OCI-LY3 (cell line): ENCODE measurements around the gene BTRC.

Experiments used
- H2AFZ ChIP-seq: fragments of 200-600, 300-600 bp; shearing (Covaris generic); 2 replicates; pipeline ENCODE4 v1.6.0; 2014; ENCODE audit warnings: antibody characterized with exemption, low read depth, low read length
- H3K27ac ChIP-seq: fragments of 200-600, 300-600 bp; sonication (generic); 2 replicates; pipeline ENCODE4 v1.5.1; 2014; ENCODE audit warnings: mild to moderate bottlenecking, low read length, moderate library complexity, mixed read lengths
- H3K27me3 ChIP-seq: fragments of 200-600, 300-600 bp; sonication (generic); 2 replicates; pipeline ENCODE4 v1.6.1; 2014; ENCODE audit warnings: low read depth, low read length, mixed read lengths
- H3K36me3 ChIP-seq: fragments of 200-600, 300-600 bp; sonication (generic); replicated peaks from 2 replicates; pipeline ENCODE3; 2014; ENCODE audit warnings: low read depth, low read length, mixed read lengths
- H3K4me1 ChIP-seq: fragments of 300-600, 200-600 bp; sonication (generic); 2 replicates; pipeline ENCODE4 v1.6.1; 2014; ENCODE audit warnings: low read length, mixed read lengths
- H3K4me2 ChIP-seq: fragments of 200-600, 300-600 bp; sonication (generic); 2 replicates; pipeline ENCODE4 v1.6.1; 2014; ENCODE audit warnings: low read length, mixed read lengths
- H3K4me3 ChIP-seq: fragments of 300-600, 200-600 bp; sonication (generic); 2 replicates; pipeline ENCODE4 v1.5.1; 2014; ENCODE audit warnings: antibody characterized with exemption, mild to moderate bottlenecking, low read length, moderate library complexity
- H3K79me2 ChIP-seq: fragments of 300-600, 200-600 bp; shearing (Covaris generic); 2 replicates; pipeline ENCODE4 v1.6.1; 2014; ENCODE audit warnings: mild to moderate bottlenecking, low read length, mixed read lengths
- H3K9ac ChIP-seq: fragments of 300-600, 200-600 bp; shearing (Covaris generic); 2 replicates; pipeline ENCODE4 v1.6.0; 2014; ENCODE audit warnings: mild to moderate bottlenecking, low read length, moderate library complexity
- H3K9me3 ChIP-seq: fragments of 200-600, 300-600 bp; shearing (Covaris generic); 2 replicates; pipeline ENCODE4 v1.6.1; 2014; ENCODE audit warnings: low read length, mixed read lengths; ENCODE audit not compliant: insufficient read depth
- H4K20me1 ChIP-seq: fragments of 200-600, 300-600 bp; sonication (generic); 2 replicates; pipeline ENCODE4 v1.6.1; 2016; ENCODE audit warnings: low read length, mixed read lengths; ENCODE audit not compliant: insufficient read depth
- EZH2phosphoT487 ChIP-seq: fragments of 200-600 bp; shearing (Covaris generic); IDR thresholded peaks from 2 replicates; pipeline ENCODE4 v1.6.1; 2018; ENCODE audit warnings: antibody characterized with exemption, mixed run types, low read depth
- TF ChIP-seq, protein P1 (sequence below): fragments of 200-600, 300-600 bp; sonication (generic); IDR thresholded peaks from 2 replicates; pipeline ENCODE4 v1.5.1; 2014; ENCODE audit warnings: antibody characterized with exemption, low read length, low read depth

BTRC gene

DNA sequence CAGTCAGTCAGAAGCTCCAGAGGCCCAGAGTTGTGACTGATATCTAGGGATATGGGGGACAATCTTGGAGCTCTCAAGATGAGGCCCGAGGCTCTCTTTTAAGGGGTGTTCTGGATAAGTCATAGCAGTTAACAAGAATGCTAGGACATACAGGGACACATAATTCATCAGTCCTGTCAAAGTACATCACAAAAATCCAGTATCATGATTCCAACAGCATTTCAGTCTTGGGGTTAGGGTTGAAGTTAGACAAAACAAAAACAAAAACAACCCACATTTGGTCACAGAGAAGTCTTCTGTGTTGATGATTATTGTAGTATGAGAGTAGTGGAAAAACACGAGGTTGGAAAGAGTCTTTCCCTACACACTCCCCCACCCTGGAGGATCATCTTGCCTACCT, 39.4 kb downstream of the BTRC start:
- Histone ChIP-seq H3K79me2 (no peaks in the 10 kb centered on the region), H3K27ac (no peak overlapping the region), H3K4me2 (no peak overlapping the region), H3K4me3 (no peak overlapping the region), H3K9ac (no peak overlapping the region), H3K9me3 (no peaks in the 10 kb centered on the region), H4K20me1 (no peaks in the 10 kb centered on the region), H3K27me3 (no peaks in the 10 kb centered on the region), H2AFZ (no peak overlapping the region), H3K36me3 (no peaks in the 10 kb centered on the region), H3K4me1 (no peaks in the 10 kb centered on the region)
- TF ChIP-seq, protein P1, sequence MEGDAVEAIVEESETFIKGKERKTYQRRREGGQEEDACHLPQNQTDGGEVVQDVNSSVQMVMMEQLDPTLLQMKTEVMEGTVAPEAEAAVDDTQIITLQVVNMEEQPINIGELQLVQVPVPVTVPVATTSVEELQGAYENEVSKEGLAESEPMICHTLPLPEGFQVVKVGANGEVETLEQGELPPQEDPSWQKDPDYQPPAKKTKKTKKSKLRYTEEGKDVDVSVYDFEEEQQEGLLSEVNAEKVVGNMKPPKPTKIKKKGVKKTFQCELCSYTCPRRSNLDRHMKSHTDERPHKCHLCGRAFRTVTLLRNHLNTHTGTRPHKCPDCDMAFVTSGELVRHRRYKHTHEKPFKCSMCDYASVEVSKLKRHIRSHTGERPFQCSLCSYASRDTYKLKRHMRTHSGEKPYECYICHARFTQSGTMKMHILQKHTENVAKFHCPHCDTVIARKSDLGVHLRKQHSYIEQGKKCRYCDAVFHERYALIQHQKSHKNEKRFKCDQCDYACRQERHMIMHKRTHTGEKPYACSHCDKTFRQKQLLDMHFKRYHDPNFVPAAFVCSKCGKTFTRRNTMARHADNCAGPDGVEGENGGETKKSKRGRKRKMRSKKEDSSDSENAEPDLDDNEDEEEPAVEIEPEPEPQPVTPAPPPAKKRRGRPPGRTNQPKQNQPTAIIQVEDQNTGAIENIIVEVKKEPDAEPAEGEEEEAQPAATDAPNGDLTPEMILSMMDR: no peak
- no peak for TF ChIP-seq EZH2phosphoT487

DNA sequence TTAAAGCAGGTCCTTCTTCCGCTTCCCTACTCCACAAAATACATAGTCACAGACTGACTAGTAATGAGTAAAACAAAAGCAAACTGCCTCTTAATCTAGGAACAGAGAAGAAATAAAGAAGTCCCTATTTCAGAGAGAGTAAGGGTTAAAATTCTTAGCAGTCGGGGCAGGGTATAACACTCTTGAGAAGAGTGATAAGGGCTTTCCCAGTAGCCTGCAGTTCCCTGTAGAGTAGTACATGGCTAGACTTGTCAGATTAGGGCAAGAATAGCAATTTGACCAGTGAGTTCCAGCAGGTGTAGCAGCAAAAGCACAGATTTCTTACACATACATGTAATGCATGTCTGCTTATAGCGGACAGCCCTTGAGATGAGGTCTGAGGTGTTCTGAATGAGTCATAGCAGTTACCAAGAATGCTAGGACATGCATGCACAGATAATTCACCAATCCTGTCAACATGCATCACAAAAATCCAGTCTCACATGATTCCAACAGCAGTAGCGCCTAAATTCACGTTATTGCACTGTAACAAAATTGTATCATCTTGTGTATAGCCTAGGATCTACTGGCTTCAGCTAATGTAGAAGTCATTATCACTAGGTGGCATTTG, 40.7 kb downstream of the BTRC start:
- TF ChIP-seq EZH2phosphoT487: no peak
- TF ChIP-seq, protein P1: no peak
- H2AFZ ChIP-seq: no peak overlapping the region
- H3K27ac ChIP-seq: no peak overlapping the region
- H3K79me2 ChIP-seq: no peaks in the 10 kb centered on the region
- no peak overlapping the region for H3K9ac ChIP-seq
- no peaks in the 10 kb centered on the region for H3K36me3 ChIP-seq
- H3K27me3 ChIP-seq: no peaks in the 10 kb centered on the region
- H3K4me1 ChIP-seq: no peaks in the 10 kb centered on the region
- no peaks in the 10 kb centered on the region for H4K20me1 ChIP-seq
- H3K9me3 ChIP-seq: no peaks in the 10 kb centered on the region
- H3K4me2 ChIP-seq: no peak overlapping the region
- H3K4me3 ChIP-seq: no peak overlapping the region

DNA sequence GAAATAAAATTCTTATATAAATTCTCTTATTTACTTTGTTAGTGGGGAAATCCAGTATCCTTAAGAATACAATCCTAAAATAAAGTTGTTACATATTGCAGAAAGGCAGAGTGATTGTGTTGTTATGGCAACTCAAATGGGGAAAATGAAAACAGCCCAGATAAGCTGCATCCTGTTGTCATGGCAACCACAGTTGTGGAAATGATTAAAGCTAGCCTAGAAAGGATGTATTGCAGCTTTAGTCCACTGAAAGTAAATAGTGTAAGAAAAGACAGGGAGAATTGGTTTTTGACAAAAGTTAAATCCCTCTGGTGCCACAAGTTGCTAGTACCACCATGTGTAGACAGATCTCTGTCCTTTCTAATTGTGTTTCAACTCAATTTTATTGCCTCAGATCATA, 43.2 kb downstream of the BTRC start:
- no peak overlapping the region for H3K27ac ChIP-seq
- no peak overlapping the region for H2AFZ ChIP-seq
- no peaks in the 10 kb centered on the region for H3K9me3 ChIP-seq
- no peaks in the 10 kb centered on the region for H3K4me1 ChIP-seq
- H3K9ac ChIP-seq: no peak overlapping the region
- TF ChIP-seq, protein P1: no peak
- H3K36me3 ChIP-seq: no peaks in the 10 kb centered on the region
- no peaks in the 10 kb centered on the region for H3K27me3 ChIP-seq
- H3K4me2 ChIP-seq: no peak overlapping the region
- no peak overlapping the region for H3K4me3 ChIP-seq
- H4K20me1 ChIP-seq: no peaks in the 10 kb centered on the region
- H3K79me2 ChIP-seq: no peaks in the 10 kb centered on the region

DNA sequence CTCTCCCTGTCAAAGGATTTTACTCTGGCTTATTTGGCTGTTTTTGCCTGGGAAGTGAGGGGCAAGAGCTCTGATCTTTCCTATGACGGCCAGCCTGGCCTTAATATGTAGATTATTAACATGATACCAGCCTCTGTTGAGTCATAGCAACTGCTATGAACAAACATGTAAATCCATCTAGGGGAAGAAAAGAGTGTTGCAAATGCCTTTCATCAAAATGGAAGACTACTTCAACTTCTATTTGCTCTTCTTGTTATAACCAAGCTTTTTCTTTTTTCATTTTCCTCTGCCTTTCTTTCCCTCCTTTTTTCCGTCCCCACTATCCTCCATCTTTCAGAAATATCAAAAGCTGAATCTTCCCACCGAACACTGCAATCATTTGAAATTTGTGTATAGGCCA, 46.6 kb downstream of the BTRC start:
- Histone ChIP-seq H3K9ac (no peak overlapping the region), H3K27me3 (no peaks in the 10 kb centered on the region), H4K20me1 (no peaks in the 10 kb centered on the region), H3K79me2 (no peaks in the 10 kb centered on the region), H3K9me3 (no peaks in the 10 kb centered on the region), H3K4me2 (no peak overlapping the region), H3K36me3 (no peaks in the 10 kb centered on the region), H2AFZ (no peak overlapping the region), H3K27ac (no peak overlapping the region), H3K4me3 (no peak overlapping the region), H3K4me1 (no peaks in the 10 kb centered on the region)
- no peak for TF ChIP-seq EZH2phosphoT487
- TF ChIP-seq, protein P1: no peak
